Activated CD8-positive, alpha-beta T cell treated with anti-CD3 and anti-CD28 coated beads, Interleukin-2, amount 10 ng/mL, durations not matched to agents 7 days and 5 days (primary cell): Measurements from ENCODE around the gene PPP2R5C. TPM values are rescaled to one million over a fixed set of nuclear protein-coding genes. Genes with fewer than 3 reads are reported as not detected.
"Not testable (repeated sequence)": the region's sequence is repeated elsewhere in the genome, so short reads cannot be mapped to it uniquely, and the experiment has no call there.

Source experiments
- ATAC-seq: fragments of 150-1000 bp; cut with Tn5 transposase; one replicate; pipeline ENCODE4 v1.10.0; 2021; ENCODE audit warnings: moderate library complexity
- CTCF ChIA-PET: fragments of 350-600 bp; sonication (Branson Sonifier 250); formaldehyde crosslinking; loops from one replicate; lab custom pipeline; 2021; ENCODE audit warnings: antibody characterized with exemption; lab: Charles Lee
- POLR2A ChIA-PET: fragments of 350-600 bp; sonication (Branson Sonifier 250); formaldehyde crosslinking; loops from one replicate; lab custom pipeline; 2021; ENCODE audit warnings: antibody characterized with exemption; lab: Charles Lee
- DNase-seq: peaks from one replicate; pipeline ENCODE4 v3.0.0-alpha.2; 2020
- H3K27ac Mint-ChIP-seq: one replicate; pipeline ENCODE4 v1.8.0; 2021; ENCODE audit warnings: mild to moderate bottlenecking, mixed read lengths
- H3K27me3 Mint-ChIP-seq: one replicate; pipeline ENCODE4 v1.8.0; 2021; ENCODE audit warnings: low read depth, mixed read lengths
- H3K36me3 Mint-ChIP-seq: one replicate; pipeline ENCODE4 v1.8.0; 2021; ENCODE audit warnings: low read depth, mixed read lengths
- H3K4me1 Mint-ChIP-seq: one replicate; pipeline ENCODE4 v1.8.0; 2021; ENCODE audit warnings: low read depth, mixed read lengths
- H3K4me3 Mint-ChIP-seq: one replicate; pipeline ENCODE4 v1.8.0; 2021; ENCODE audit warnings: mild to moderate bottlenecking, mixed read lengths
- H3K9me3 Mint-ChIP-seq: one replicate; pipeline ENCODE4 v1.8.0; 2022; ENCODE audit warnings: mixed read lengths; ENCODE audit not compliant: insufficient read depth
- total RNA-seq, 2 experiments: library from RNA; stranded (reverse); gene quantifications; one replicate each; pipeline ENCODE4 v1.2.3, GENCODE V29; 2021

Gene PPP2R5C
- total RNA-seq, 2 experiments from 2014 or later = 218 to 223 TPM

- ChIA-PET POLR2A (no interaction called here), CTCF (no interaction called here)
- Mint-ChIP-seq H3K9me3 (no peaks in the 10 kb centered on the region), H3K36me3 (no peaks in the 10 kb centered on the region), H3K27me3 (peaks cover 3% of the 10 kb centered on the region), H3K4me3 (no peak overlapping the region), H3K4me1 (peaks cover 11% of the 10 kb centered on the region), H3K27ac (no peak overlapping the region)
- DNase-seq = no peak
- ATAC-seq = no peak
Measured at GRCh38 chr14:101788016-101788635, 26.6 kb downstream of the PPP2R5C start.

GRCh38 chr14:101789222-101789621 is 27.7 kb downstream of the PPP2R5C start:
- Mint-ChIP-seq H3K4me3 (no peak overlapping the region), H3K9me3 (peaks cover 4% of the 10 kb centered on the region), H3K4me1 (peaks cover 11% of the 10 kb centered on the region), H3K36me3 (peaks cover 7% of the 10 kb centered on the region), H3K27ac (no peak overlapping the region), H3K27me3 (peaks cover 3% of the 10 kb centered on the region)
- ATAC-seq (no peak), DNase-seq (no peak)
- CTCF ChIA-PET = interaction anchor here (0.8 to 0.9 kb wide), 2 partner anchors 18 to 81 kb away, joined by 3 read pairs; no protein-coding TSS in a partner anchor
- POLR2A ChIA-PET = no interaction called here

GRCh38 chr14:101790232-101790631 is 28.7 kb downstream of the PPP2R5C start:
- Mint-ChIP-seq H3K27me3 (peaks cover 3% of the 10 kb centered on the region), H3K27ac (no peak overlapping the region), H3K4me1 (peaks cover 11% of the 10 kb centered on the region), H3K36me3 (peaks cover 7% of the 10 kb centered on the region), H3K4me3 (no peak overlapping the region), H3K9me3 (peaks cover 5% of the 10 kb centered on the region)
- CTCF ChIA-PET = interaction anchor here (1.4 to 2.6 kb wide), 2 partner anchors 19 to 25 kb away, joined by 5 to 6 read pairs; no protein-coding TSS in a partner anchor
- ATAC-seq = no peak
- POLR2A ChIA-PET = interaction anchor here (1.5 kb wide), 1 partner anchor 19 kb away, joined by 10 read pairs; no protein-coding TSS in a partner anchor
- DNase-seq = no peak

- H3K27ac Mint-ChIP-seq = peak overlapping the region; percentile 83
- no peak for DNase-seq
- peaks cover 11% of the 10 kb centered on the region for H3K4me1 Mint-ChIP-seq
- peaks cover 7% of the 10 kb centered on the region for H3K36me3 Mint-ChIP-seq
- H3K27me3 Mint-ChIP-seq = no peaks in the 10 kb centered on the region
- ChIA-PET POLR2A (interaction anchor here (0.5 to 3.3 kb wide), 8 partner anchors 13 to 47 kb away, joined by 3 to 25 read pairs (median 5); no protein-coding TSS in a partner anchor), CTCF (interaction anchor here (0.7 to 2.6 kb wide), 9 partner anchors 16 to 85 kb away, joined by 3 to 15 read pairs (median 4); no protein-coding TSS in a partner anchor)
- H3K9me3 Mint-ChIP-seq = peaks cover 5% of the 10 kb centered on the region
- H3K4me3 Mint-ChIP-seq = peak overlapping the region; percentile 62
- ATAC-seq = peak; percentile 84
Measured at GRCh38 chr14:101791919-101792572, 30.5 kb downstream of the PPP2R5C start.

- DNase-seq (no peak), ATAC-seq (no peak)
- Mint-ChIP-seq H3K4me1 (peaks cover 11% of the 10 kb centered on the region), H3K27me3 (no peaks in the 10 kb centered on the region), H3K36me3 (peaks cover 7% of the 10 kb centered on the region), H3K27ac (no peak overlapping the region), H3K9me3 (peaks cover 5% of the 10 kb centered on the region), H3K4me3 (no peak overlapping the region)
- ChIA-PET CTCF (no interaction called here), POLR2A (interaction anchor here (0.6 to 0.9 kb wide), 2 partner anchors 14 to 15 kb away, joined by 4 read pairs; no protein-coding TSS in a partner anchor)
Measured at GRCh38 chr14:101796016-101796415, 34.5 kb downstream of the PPP2R5C start.

DNA sequence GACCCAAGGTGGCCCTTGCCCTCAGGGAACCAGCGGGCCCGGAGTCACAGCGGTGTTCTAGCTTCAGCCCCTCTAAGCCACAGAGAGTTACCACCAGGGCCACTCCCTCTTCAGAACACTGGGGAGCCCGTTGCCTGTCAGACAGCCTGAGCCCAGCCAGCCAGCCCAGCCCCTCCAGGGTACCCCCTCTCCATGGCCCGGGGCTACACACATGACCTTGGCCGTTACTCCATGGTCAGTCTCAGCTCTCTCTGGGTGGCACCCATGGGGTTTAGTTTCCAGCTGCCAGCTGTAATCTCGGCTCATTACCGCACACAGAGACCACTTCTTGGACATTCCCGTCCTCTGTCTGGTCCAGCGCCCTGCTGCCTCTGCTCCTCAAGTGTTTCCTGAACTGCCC is 35.0 kb downstream of the PPP2R5C start:
- no peak for DNase-seq
- no peak for ATAC-seq
- Mint-ChIP-seq H3K27ac (no peak overlapping the region), H3K4me3 (no peak overlapping the region), H3K36me3 (peaks cover 7% of the 10 kb centered on the region), H3K9me3 (peaks cover 5% of the 10 kb centered on the region), H3K4me1 (peaks cover 11% of the 10 kb centered on the region), H3K27me3 (no peaks in the 10 kb centered on the region)
- ChIA-PET CTCF (no interaction called here), POLR2A (interaction anchor here (0.6 to 0.9 kb wide), 2 partner anchors 14 to 15 kb away, joined by 4 read pairs; no protein-coding TSS in a partner anchor)

- ATAC-seq (no peak), DNase-seq (no peak)
- Mint-ChIP-seq H3K9me3 (peaks cover 5% of the 10 kb centered on the region), H3K27me3 (no peaks in the 10 kb centered on the region), H3K27ac (no peak overlapping the region), H3K36me3 (peaks cover 7% of the 10 kb centered on the region), H3K4me1 (no peaks in the 10 kb centered on the region), H3K4me3 (no peak overlapping the region)
- ChIA-PET CTCF (interaction anchor here (1.0 kb wide), 1 partner anchor 11 kb away, joined by 4 read pairs; no protein-coding TSS in a partner anchor), POLR2A (no interaction called here)
Measured at GRCh38 chr14:101797856-101798255, 36.3 kb downstream of the PPP2R5C start.

DNA sequence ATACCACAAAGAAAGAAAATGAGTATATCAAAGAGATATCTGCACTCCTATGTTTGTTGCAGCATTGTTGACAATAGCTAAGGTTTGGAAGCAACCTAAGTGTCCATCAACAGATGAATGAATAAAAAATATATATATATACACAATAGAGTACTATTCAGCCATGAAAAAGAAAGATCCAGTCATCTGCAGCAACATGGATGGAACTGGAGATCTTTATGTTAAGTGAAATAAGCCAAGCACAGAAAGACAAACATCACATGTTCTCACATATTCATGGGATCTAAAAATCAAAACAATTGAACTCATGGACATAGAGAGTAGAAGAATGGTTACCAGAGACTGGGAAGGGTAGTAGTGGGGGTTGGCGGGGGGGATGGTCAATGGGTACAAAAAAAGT is 42.9 kb downstream of the PPP2R5C start:
- H3K4me3 Mint-ChIP-seq, H3K9me3 Mint-ChIP-seq, POLR2A ChIA-PET, ATAC-seq, H3K27ac Mint-ChIP-seq, DNase-seq, H3K27me3 Mint-ChIP-seq, H3K36me3 Mint-ChIP-seq: not testable (repeated sequence)
- CTCF ChIA-PET = interaction anchor here (1.2 to 1.5 kb wide), 2 partner anchors 97 to 292 kb away, joined by 3 to 4 read pairs; no protein-coding TSS in a partner anchor
- H3K4me1 Mint-ChIP-seq = peaks cover 11% of the 10 kb centered on the region

DNA sequence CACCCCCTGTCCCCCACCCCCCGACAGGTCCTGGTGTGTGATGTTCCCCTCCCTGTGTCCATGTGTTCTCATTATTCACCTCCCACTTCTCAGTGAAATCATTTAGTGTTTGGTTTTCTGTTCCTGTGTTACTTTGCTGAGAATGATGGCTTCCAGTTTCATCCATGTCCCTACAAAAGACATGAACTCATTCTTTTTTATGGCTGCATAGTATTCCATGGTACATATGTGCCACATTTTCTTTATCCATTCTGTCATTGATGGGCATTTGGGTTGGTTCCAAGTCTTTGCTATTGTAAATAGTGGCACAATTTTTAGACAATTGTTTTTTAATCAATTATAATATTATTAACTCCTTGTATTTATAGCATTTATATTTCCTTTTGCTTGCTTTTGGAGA is 44.7 kb downstream of the PPP2R5C start:
- POLR2A ChIA-PET, H3K9me3 Mint-ChIP-seq, H3K4me3 Mint-ChIP-seq, CTCF ChIA-PET, H3K27me3 Mint-ChIP-seq, DNase-seq, ATAC-seq, H3K27ac Mint-ChIP-seq: not testable (repeated sequence)
- peaks cover 13% of the 10 kb centered on the region for H3K36me3 Mint-ChIP-seq
- H3K4me1 Mint-ChIP-seq = peaks cover 13% of the 10 kb centered on the region

DNA sequence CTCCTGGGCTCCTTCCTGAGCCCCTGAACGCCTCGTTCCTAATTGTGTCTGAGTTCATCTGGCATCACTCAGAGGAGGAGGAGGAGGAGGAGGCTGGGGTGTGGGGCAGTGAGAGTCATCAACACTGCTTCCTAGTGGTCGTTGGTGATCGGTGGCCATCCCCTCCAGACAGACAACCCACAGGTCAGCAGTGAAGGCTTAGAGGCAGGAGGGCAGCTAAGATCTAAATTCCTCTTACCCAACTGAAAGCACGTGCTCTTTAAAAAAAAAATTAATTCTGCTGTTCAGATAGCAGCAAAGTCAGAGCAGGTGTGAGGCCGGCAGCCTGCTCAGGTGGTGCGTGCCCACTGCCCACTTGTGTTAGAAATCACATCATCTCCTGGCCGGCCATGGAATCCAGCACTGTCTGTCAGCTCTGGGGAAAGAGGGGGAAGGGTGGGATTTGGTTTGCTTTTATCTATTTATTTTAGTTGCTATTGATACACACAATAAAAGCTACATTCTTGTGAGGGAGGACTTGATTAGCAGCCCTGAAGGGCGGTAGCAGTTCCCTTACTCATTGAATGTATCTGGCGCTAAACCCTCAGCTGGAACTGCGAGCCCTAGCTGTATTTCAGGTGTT is 46.6 kb downstream of the PPP2R5C start:
- peaks cover 28% of the 10 kb centered on the region for H3K36me3 Mint-ChIP-seq
- H3K27me3 Mint-ChIP-seq = no peaks in the 10 kb centered on the region
- ATAC-seq = no peak
- ChIA-PET POLR2A (interaction anchor here (1.3 to 11.9 kb wide), 5 partner anchors 16 to 101 kb away, joined by 3 to 820 read pairs (median 12); no protein-coding TSS in a partner anchor), CTCF (interaction anchor here (1.1 to 3.9 kb wide), 8 partner anchors 9 to 37 kb away, joined by 3 to 57 read pairs (median 10); no protein-coding TSS in a partner anchor)
- peaks cover 28% of the 10 kb centered on the region for H3K4me1 Mint-ChIP-seq
- peak overlapping the region; percentile 23 for H3K4me3 Mint-ChIP-seq
- H3K9me3 Mint-ChIP-seq = no peaks in the 10 kb centered on the region
- no peak for DNase-seq
- H3K27ac Mint-ChIP-seq = peak overlapping the region; percentile 43

DNA sequence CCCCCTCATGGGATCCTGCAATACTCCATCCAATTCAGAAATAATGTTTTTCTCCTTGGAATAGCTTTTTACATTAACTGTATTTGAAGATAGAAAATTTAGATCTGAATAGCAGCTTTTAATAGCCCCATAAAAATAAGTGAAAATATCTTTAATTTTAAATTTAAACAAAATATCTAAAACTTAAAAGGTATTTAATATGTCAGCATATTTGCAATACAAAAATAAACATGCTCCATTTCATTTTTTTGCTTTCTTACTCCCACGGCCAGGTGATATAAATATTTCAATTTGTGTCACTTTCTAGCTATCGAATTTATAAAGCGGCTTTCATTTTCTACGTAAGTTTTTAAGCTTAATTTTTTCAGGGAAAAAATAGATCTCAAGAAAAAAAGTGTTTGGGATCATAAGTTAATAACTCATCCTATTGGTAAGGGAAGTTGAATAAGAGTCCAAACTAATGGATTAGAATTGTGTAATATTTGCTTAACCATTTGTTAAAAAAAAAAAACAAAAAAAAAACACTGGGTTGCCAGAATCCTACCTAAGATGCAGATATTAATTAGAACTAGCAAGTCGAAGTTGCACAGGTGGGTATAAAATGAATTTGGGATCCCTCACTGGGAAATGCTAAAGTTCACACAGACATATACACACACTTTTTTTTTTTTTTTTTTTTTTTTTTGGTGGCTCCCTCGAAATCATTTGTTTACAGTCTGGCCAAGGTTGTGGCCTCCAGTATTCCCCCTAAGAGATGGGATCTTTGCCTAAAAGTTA is 47.6 kb downstream of the PPP2R5C start:
- no peak for ATAC-seq
- H3K27ac Mint-ChIP-seq = peak overlapping the region; percentile 100

More for the DNA sequence above, 47.6 kb downstream of the PPP2R5C start:
- Mint-ChIP-seq H3K4me1 (peaks cover 37% of the 10 kb centered on the region), H3K9me3 (no peaks in the 10 kb centered on the region), H3K27me3 (no peaks in the 10 kb centered on the region), H3K4me3 (peak overlapping the region; percentile 96), H3K36me3 (peaks cover 36% of the 10 kb centered on the region)
- no peak for DNase-seq
- CTCF ChIA-PET = interaction anchor here (0.7 to 3.9 kb wide), 13 partner anchors 10 to 156 kb away, joined by 3 to 57 read pairs (median 6); no protein-coding TSS in a partner anchor
- POLR2A ChIA-PET = interaction anchor here (0.6 to 11.9 kb wide), 31 partner anchors 10 to 1573 kb away, joined by 3 to 820 read pairs (median 5); partner anchors contain the start of gene PPP2R5C
